NAMALWA (cell line): Measurements from ENCODE around the gene ARHGAP23.
"Not testable (repeated sequence)": the region's sequence is repeated elsewhere in the genome, so short reads cannot be mapped to it uniquely, and the experiment has no call there.

Source experiments
- DNase-seq: peaks from one replicate; pipeline ENCODE4 v3.0.0-alpha.2; 2015; ENCODE audit warnings: low spot score

ARHGAP23 gene

GRCh38 chr17:38421871-38422827 lies 6.1 kb upstream of the ARHGAP23 start:
- DNase-seq, result peak; percentile 69

DNA sequence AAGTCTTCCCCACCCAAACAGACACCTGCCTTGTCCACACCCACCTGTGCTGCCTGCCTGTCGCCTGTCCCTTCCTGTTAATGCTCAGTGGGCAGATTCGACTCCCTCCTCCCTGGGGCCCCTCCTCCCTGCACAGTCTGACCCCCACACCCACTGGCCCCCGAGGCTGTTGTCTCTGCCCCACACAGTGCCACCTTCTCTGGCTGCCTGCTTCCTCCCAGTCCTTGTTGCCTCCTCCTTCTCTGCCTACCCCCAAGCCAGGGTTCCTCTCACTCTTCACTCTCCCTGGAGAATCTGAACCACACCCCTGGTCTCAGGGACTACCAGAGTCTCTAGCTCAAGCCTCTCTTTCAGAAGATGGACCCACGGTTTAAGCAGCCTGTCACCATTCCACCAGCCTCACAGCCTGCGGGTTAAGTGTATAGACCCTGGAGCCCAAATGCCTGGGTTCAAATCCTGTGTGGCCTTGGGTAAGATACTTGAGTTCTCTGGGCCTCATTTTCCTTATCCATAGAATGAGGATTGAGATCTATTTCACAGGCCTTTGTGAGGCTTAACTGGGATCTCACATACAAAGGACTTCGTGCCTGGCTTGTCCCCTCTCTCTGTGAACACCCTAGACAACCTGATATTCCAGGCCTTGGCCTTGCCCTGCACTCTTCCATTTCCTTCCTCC lies 3.8 kb upstream of the ARHGAP23 start:
- no peak for DNase-seq

DNA sequence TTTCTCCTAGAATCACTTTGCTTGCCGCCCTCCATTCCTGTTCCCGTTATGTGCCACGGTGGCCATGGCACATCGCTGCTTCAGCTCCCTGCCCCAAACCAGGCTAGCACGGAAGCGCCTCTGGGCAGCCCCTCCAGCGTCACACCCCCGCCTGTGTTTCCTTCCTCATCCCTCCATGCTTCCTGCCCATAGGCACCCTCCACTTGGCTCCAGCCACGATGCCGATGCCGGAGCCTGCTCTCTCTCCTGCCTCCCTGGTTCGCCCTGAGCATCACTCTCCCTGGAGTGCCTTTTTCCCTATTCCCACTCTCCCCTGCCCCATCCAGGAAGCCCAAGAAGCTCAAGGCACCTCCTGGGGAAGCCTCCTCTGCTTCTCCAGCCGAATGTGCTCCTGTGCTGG lies 3.2 kb upstream of the ARHGAP23 start:
- DNase-seq, result no peak

DNA sequence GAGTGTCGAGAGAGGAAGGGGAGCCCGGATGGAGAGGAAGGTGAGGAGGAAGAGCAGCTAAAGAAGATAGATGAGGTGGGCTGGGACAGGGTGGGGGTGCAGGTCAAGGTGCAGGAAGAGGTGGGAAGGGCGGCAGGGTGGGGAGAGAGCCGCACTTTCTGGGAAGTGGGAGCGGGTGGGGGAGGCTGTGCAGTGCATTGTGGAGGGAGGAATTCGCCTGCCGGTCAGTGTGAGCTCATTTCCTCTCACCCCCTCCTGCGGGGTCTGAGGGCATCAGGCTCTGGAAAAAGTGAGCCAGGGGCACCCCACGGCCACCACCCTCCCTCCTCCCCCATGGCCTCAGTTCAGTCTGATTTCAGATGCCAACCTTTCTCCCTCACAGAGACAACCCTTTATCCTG lies 2.5 kb upstream of the ARHGAP23 start:
- no peak for DNase-seq

GRCh38 chr17:38426441-38426840 lies 1.8 kb upstream of the ARHGAP23 start:
- no peak for DNase-seq

GRCh38 chr17:38427160-38427949 lies 909 bp upstream of the ARHGAP23 start:
- no peak for DNase-seq

DNA sequence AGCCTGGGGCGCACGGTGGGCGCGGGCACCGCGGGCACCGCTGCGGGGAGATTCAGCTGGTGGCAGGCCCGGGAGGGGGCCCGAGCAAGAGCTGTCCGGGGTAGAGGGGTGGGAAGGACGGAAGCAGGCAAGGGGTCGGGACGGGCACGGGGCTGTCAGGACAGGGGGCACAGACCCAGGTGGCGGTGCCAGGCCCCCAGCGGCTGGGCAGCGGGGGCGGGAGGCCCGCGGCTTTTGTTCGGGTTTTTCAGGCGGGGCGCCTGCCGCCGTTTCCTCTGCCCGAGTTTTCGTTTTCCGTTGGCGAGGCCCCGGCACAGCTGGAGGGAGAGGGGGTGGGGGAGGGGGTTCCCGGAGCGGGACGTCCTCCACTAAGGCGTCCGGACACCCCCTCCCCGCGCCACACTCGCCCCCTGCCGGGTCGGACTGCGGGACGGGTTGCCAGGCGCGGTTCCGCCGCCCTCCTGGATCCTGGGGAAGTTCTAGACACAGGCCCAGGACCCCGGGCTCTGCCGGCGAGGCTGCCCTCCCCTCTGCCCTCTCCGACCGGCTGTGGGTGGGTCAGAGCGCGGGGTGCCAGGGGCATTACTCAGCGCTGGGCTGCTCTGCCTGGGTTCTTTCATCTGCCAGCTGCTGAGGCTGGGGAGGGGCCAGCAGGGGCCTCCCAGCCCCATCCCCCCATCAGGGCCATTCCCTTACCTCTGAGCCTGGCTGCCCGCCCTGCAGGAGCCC lies 543 bp downstream of the ARHGAP23 start:
- DNase-seq, result no peak

DNA sequence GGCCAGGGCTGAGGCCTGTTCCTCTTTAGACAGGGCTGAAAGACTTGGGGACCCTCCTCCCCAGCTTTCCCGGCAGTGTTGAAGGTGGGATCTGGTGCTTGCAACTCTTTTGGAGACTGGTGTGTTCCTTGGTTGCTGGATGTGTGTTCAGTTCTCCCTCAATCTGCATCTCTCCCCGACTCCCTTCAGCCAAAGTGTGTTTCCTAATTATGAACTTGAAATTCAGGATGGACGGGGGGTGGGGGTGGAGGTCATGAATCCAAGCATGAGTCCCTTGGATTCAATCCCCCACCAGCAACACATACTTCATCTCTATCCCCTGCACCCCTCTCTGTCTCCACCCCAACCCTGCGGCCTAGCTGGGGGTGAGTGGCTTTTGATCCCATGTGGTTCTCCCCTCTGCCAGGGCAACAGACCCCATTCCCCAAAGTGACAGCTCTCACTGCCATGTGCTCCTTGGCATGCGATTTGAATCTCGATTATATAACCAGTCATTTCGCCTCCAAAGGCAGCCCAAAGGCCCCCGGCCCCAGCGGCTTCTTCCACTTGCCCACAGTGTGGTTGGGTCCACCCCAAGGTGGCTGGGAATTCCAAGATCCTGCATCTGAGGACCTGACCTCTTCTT lies 1.3 kb downstream of the ARHGAP23 start:
- DNase-seq, result no peak

GRCh38 chr17:38430316-38430715 lies 2.1 kb downstream of the ARHGAP23 start:
- DNase-seq, result no peak

GRCh38 chr17:38430822-38431221 lies 2.6 kb downstream of the ARHGAP23 start:
- no peak for DNase-seq

- DNase-seq, result no peak
Measured at GRCh38 chr17:38431346-38432145, 3.3 kb downstream of the ARHGAP23 start.

DNA sequence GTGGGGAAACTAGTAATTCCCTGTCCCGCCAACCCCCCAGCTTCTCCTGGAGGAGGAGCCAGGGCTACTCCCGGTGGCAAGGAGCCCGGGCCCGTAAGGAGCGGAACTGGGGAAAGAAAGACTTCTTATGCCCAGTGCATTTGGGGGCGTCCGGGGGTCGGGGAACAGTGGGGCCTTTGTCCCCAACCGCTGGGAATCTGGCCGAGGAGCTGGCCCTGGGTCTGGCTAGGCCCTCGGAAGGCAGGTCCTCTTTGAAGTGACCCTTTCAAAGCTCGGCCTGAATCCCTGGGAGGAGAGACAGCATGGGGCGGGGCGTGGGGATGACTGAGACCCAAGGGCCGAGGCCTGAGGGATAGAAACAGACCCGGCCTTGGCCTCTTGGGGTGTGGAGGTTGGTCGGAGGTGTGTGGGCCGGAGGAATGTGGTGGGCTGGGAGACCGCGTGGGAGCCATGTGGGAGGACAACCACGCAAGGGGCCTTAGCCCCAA lies 6.0 kb downstream of the ARHGAP23 start:
- no peak for DNase-seq

DNA sequence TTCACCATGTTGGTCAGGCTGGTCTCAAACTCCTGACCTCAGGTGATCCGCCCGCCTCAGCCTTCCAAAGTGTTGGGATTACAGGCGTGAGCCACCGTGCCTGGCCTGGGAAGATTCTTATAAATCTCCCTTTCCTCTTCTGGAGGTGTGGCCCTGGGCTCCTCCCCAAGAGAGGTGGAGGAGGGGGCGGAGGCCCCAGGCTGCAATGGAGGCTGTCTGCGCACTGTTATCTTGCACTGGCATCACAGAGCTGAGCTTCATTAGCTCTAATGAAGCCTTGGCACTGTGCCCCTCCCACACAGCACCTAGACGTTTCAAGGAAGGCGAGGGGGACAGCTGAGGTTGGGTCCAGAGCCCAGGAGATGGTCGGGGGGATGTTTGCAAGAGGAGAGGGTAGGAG lies 7.5 kb downstream of the ARHGAP23 start:
- DNase-seq, result no peak

DNA sequence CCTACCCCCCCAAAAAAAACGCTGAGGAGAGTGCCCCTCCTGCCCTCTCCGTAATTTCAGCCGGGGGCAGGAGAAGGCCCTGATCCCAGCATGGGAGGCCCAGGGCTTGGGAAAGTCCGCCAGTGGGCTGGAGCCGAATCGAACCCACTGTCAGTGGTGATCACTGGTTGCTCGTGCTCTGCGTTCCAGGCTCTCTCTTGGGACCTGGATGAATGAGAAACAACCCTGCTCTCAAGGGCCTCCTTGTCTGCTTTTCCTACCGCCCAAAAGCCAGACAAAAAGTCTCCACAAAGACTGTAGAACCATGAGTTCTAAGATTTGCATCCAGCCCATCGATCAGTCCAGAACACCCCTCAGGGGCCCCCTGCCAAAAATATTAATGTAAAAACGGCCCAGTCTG lies 8.1 kb downstream of the ARHGAP23 start:
- no peak for DNase-seq

DNA sequence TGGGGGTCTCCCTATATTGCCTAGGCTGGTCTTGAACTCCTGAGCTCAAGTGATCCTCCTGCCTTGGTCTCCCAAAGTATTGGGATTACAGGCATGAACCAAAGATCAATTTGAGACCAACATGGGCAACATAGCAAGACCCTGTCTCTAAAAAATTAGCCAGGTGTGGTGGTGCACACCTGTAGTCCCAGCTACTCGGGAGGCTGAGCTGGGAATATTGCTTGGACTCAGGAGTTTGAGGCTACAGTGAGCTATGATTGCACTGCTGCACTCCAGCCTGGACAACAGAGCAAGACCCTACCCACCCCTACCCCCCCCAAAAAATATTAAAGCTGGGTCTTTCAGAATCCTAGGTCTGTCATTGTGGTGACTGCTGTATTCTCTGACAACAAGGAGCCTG lies 9.0 kb downstream of the ARHGAP23 start:
- not testable (repeated sequence) for DNase-seq

DNA sequence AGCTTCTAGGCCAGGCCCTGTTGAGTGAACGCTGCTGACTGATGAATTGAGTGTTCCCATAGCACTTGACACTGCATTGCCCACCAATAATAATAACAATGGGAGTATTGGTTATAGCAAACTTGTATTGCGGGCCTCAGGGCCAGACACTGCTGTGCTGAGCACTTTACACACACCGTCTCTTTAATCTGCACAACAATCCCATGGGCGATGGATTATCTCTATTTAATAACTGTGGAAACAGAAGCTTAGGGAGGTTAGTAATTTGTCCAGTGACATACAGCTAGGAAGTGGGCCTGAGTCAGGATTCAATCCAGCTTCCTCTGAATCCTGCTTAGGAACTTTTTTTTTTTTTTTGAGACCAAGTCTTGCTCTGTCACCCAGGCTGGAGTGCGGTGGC lies 11.2 kb downstream of the ARHGAP23 start:
- DNase-seq, result no peak

GRCh38 chr17:38440614-38441397 lies 12.5 kb downstream of the ARHGAP23 start:
- DNase-seq, result no peak

- DNase-seq, result no peak
Measured at GRCh38 chr17:38441429-38442061, 13.3 kb downstream of the ARHGAP23 start.

- DNase-seq, result no peak
Measured at GRCh38 chr17:38442548-38442947, 14.3 kb downstream of the ARHGAP23 start.
